HG03439 (cell line): ENCODE results near the gene PAPPA2.

Experiments
- ATAC-seq: cut with Tn5 transposase; IDR thresholded peaks from one replicate; pipeline ENCODE4 v1.9.1; 2021; ENCODE audit warnings: mild to moderate bottlenecking, moderate library complexity; ENCODE audit not compliant: unreplicated experiment

Gene PAPPA2

GRCh38 chr1:176880955-176881595, 418.1 kb downstream of the PAPPA2 start:
- no peak for ATAC-seq

DNA sequence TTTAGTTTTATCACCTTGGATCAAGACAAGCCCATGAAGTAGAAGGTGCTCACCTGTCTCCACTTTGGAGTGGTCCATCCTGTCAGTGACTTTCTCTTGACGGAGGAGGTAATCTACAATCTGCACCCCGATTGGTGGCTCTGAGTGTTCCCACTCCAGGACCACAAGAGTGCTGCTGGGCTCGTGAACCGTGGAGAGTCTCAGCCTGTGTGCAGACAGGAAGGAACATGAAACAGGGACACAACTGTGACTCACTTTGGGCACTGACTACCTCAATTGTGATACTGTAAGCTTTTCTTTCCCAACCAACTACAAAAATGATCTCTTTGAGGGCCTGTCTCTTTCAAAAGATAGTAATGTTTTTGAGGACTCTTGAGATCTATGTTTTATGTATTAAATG, 421.3 kb downstream of the PAPPA2 start:
- no peak for ATAC-seq

- ATAC-seq: no peak
Measured at GRCh38 chr1:176884911-176885310, 421.9 kb downstream of the PAPPA2 start.

GRCh38 chr1:176885341-176885740, 422.4 kb downstream of the PAPPA2 start:
- ATAC-seq: no peak

DNA sequence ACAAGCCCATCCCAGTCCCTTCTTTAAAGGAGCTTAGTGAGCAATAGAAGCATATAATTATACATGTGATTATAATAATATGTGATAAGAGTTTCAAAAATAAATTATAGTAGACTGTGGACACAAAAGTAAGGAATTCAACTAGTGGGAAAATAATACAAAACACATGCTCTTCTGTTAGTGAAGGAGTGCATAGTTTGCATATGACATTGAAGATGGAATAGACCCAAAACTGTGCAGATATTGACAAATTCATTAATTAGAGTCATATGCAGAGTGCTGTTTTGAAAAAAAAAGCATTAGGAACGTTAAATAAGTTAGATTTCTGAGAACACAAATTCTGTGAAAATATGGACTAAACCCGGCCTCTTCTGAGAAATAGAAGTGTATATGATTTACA, 422.8 kb downstream of the PAPPA2 start:
- ATAC-seq: no peak

DNA sequence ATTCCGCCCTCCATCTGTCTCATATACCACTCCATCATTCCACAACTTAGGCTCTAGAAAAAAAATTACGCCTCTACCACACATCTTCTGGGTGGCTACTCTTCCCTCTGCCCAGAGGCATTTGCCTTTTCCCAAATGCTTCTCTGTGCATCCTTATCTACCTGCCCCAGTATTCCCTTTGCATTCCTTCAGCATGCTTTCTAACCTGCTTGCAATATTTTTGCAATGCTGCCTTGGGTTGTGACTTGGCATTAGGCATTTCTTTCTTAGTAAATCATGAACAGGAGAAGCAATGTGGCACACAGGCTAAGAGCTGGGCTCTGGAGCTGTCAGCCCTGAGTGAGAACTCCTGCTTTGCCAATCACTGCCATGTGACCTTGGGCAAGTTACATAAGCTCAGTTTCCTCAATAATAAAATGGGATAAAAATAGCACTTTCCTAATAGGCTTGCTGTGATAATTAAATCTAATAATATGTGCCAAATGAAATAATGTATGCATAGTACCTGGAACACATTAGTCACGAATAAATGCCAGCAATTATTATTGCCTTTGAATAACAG, 425.6 kb downstream of the PAPPA2 start:
- ATAC-seq: no peak

DNA sequence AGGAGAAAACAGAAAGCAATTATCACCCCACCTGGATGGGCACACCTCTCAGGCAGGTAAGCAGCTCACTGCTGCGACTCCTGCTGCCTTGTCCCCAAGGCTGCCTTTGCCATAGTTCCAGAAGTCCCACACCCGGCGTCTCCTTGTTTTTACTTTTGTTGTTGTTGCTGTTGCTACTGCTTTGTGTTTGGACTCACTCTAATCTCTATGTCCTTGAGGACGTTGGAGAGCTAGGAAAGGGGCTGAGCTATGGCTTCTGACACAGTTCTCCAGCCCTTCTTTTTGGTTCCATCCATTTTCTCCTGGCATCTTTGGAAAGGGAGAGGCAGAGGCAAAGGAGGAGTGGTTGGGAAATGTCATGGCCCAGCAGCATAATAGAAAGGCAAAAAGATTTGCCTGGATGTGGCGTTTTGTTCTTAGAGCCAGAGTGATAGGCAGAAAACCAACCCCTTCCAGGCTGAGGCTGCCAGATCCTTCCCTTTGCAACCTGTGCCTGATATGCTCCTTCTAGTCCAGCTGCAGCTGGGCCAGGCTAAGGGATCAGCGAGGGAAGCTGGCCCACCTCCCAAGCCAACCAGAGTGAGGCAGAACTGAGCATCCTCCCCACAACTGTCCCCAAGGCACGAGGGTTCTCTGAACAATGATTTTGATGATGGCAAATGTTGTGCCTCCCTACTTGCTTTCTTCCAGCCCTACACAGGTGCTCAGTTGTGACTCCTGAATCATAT, 430.8 kb downstream of the PAPPA2 start:
- ATAC-seq: no peak

- no peak for ATAC-seq
Measured at GRCh38 chr1:176894450-176894849, 431.5 kb downstream of the PAPPA2 start.
